GM18909 (cell line): ENCODE data around the gene SPATS2.
A peak's percentile ranks its signal among the peaks of the same experiment; 100 is the strongest.

Source experiments
- ATAC-seq: cut with Tn5 transposase; IDR thresholded peaks from one replicate; pipeline ENCODE4 v1.9.1; 2021; ENCODE audit warnings: mild to moderate bottlenecking; ENCODE audit not compliant: unreplicated experiment, poor library complexity

Gene SPATS2

GRCh38 chr12:49451468-49452259 lies 84.4 kb downstream of the SPATS2 start:
- ATAC-seq: peak; percentile 72

- ATAC-seq: no peak
Observed at GRCh38 chr12:49455501-49455900, 88.2 kb downstream of the SPATS2 start.

- no peak for ATAC-seq
Observed at GRCh38 chr12:49456131-49456679, 88.9 kb downstream of the SPATS2 start.

- no peak for ATAC-seq
Observed at GRCh38 chr12:49458816-49459215, 91.6 kb downstream of the SPATS2 start.

- no peak for ATAC-seq
Observed at GRCh38 chr12:49461221-49461620, 94.0 kb downstream of the SPATS2 start.

GRCh38 chr12:49462083-49462744 lies 95.0 kb downstream of the SPATS2 start:
- no peak for ATAC-seq

- no peak for ATAC-seq
Observed at GRCh38 chr12:49465132-49465531, 97.9 kb downstream of the SPATS2 start.

GRCh38 chr12:49470986-49471385 lies 103.7 kb downstream of the SPATS2 start:
- ATAC-seq: no peak

GRCh38 chr12:49471557-49471956 lies 104.3 kb downstream of the SPATS2 start:
- peak; percentile 47 for ATAC-seq

GRCh38 chr12:49476091-49476490 lies 108.8 kb downstream of the SPATS2 start:
- no peak for ATAC-seq

- no peak for ATAC-seq
Observed at GRCh38 chr12:49478949-49479664, 111.8 kb downstream of the SPATS2 start.

- no peak for ATAC-seq
Observed at GRCh38 chr12:49482095-49483051, 115.1 kb downstream of the SPATS2 start.

- no peak for ATAC-seq
Observed at GRCh38 chr12:49483619-49484018, 116.4 kb downstream of the SPATS2 start.

GRCh38 chr12:49487605-49488004 lies 120.3 kb downstream of the SPATS2 start:
- ATAC-seq: no peak

- ATAC-seq: no peak
Observed at GRCh38 chr12:49489154-49489553, 121.9 kb downstream of the SPATS2 start.

GRCh38 chr12:49489720-49490119 lies 122.5 kb downstream of the SPATS2 start:
- no peak for ATAC-seq

- ATAC-seq: no peak
Observed at GRCh38 chr12:49491823-49492222, 124.6 kb downstream of the SPATS2 start.

- no peak for ATAC-seq
Observed at GRCh38 chr12:49493900-49494299, 126.6 kb downstream of the SPATS2 start.

GRCh38 chr12:49496417-49497360 lies 129.4 kb downstream of the SPATS2 start:
- ATAC-seq: no peak
